ENCODE measurements around the gene GLT8D1. TPM values are rescaled to one million over a fixed set of nuclear protein-coding genes. Genes with fewer than 3 reads are reported as not detected.

GLT8D1 gene
- total RNA-seq, 1 experiment from 2014 or later, result 26.5 TPM

GRCh38 chr3:52649461-52650210 lies 56.0 kb downstream of the GLT8D1 start:
- Histone ChIP-seq H3K36me3 (ENCODE audit: insufficient read depth, low read length, poor library complexity, severe bottlenecking) (peaks cover 19% of the 10 kb centered on the region), H3K9me3 (ENCODE audit: low read depth, low read length, poor library complexity, severe bottlenecking) (no peaks in the 10 kb centered on the region), H3K4me3 (ENCODE audit: low read depth, low read length, poor library complexity, severe bottlenecking) (no peak overlapping the region), H3K27ac (ENCODE audit: low read depth, low read length, poor library complexity, severe bottlenecking) (no peak overlapping the region), H3K4me1 (ENCODE audit: insufficient read depth, low read length, poor library complexity, severe bottlenecking) (no peaks in the 10 kb centered on the region), H3K27me3 (replicated peaks; ENCODE audit: insufficient read depth, low read depth, low read length, poor library complexity) (no peaks in the 10 kb centered on the region)
- ChIA-PET CTCF (no interaction called here), POLR2A (ENCODE audit: low non-redundant PET) (no interaction called here)
- no TSS peak for BruUV-seq (replicated peaks)
- no peak for TF ChIP-seq EZH2 (IDR thresholded peaks at IDR 0.05; ENCODE audit: borderline replicate concordance, low read depth, low read length, poor library complexity, severe bottlenecking)
- TF ChIP-seq CTCF (conservative IDR thresholded peaks at IDR 0.05; ENCODE audit: low read depth, low read length), result no peak
- intact Hi-C loops (cut with micrococcal nuclease; ENCODE audit: unreplicated experiment), result no loop called here
- no peak for DNase-seq (ENCODE audit: low spot score)

GRCh38 chr3:52645549-52645948 lies 60.0 kb downstream of the GLT8D1 start:
- ChIA-PET CTCF (no interaction called here), POLR2A (ENCODE audit: low non-redundant PET) (no interaction called here)
- BruUV-seq (replicated peaks), result no TSS peak
- H3K9me3 ChIP-seq (ENCODE audit: low read depth, low read length, poor library complexity, severe bottlenecking), result no peaks in the 10 kb centered on the region
- H3K36me3 ChIP-seq (ENCODE audit: insufficient read depth, low read length, poor library complexity, severe bottlenecking), result peaks cover 16% of the 10 kb centered on the region
- no peaks in the 10 kb centered on the region for H3K4me1 ChIP-seq (ENCODE audit: insufficient read depth, low read length, poor library complexity, severe bottlenecking)
- intact Hi-C loops (cut with micrococcal nuclease; ENCODE audit: unreplicated experiment), result no loop called here
- TF ChIP-seq CTCF (conservative IDR thresholded peaks at IDR 0.05; ENCODE audit: low read depth, low read length) (no peak), EZH2 (IDR thresholded peaks at IDR 0.05; ENCODE audit: borderline replicate concordance, low read depth, low read length, poor library complexity, severe bottlenecking) (no peak)
- no peak overlapping the region for H3K4me3 ChIP-seq (ENCODE audit: low read depth, low read length, poor library complexity, severe bottlenecking)
- H3K27ac ChIP-seq (ENCODE audit: low read depth, low read length, poor library complexity, severe bottlenecking), result no peak overlapping the region
- no peak for DNase-seq (ENCODE audit: low spot score)
- H3K27me3 ChIP-seq (replicated peaks; ENCODE audit: insufficient read depth, low read depth, low read length, poor library complexity), result no peaks in the 10 kb centered on the region

Other genes with a start within 250 kb of the GLT8D1 start
- gene STAB1, start 210.5 kb downstream of the GLT8D1 start, total RNA-seq (2021), result 0.41 TPM in 1 of 2 replicates, not detected in the other
- 108 and 147 TPM in 2 replicates for gene NT5DC2, start 171.9 kb downstream of the GLT8D1 start, total RNA-seq (2021)
- gene UQCC5, start 169.2 kb downstream of the GLT8D1 start, total RNA-seq (2021), result 10.3 and 14.4 TPM in 2 replicates
- 57.1 and 65.0 TPM in 2 replicates for gene PBRM1, start 19.9 kb downstream of the GLT8D1 start, total RNA-seq (2021)
- gene GNL3, start 19.8 kb downstream of the GLT8D1 start, total RNA-seq (2021), result 94.0 and 110 TPM in 2 replicates
- 67.8 and 81.1 TPM in 2 replicates for gene SPCS1, start 315 bp upstream of the GLT8D1 start, total RNA-seq (2021)
- gene NEK4, start 65.1 kb upstream of the GLT8D1 start, total RNA-seq (2021), result 22.0 and 24.9 TPM in 2 replicates
- not detected in 2 replicates for gene ITIH1, start 71.8 kb upstream of the GLT8D1 start, total RNA-seq (2021)
- gene ITIH3, start 89.0 kb upstream of the GLT8D1 start, total RNA-seq (2021), result not detected in 2 replicates
- gene ITIH4, start 124.9 kb upstream of the GLT8D1 start, total RNA-seq (2021), result 1.7 and 3.4 TPM in 2 replicates
- 1.5 TPM in 1 of 2 replicates, not detected in the other for gene MUSTN1, start 129.2 kb upstream of the GLT8D1 start, total RNA-seq (2021)
- 11.0 and 11.3 TPM in 2 replicates for gene STIMATE, start 191.8 kb upstream of the GLT8D1 start, total RNA-seq (2021)